Caki2 (cell line): ENCODE measurements around the gene TTC29. TPM values are rescaled to one million over a fixed set of nuclear protein-coding genes. Genes with fewer than 3 reads are reported as not detected.
A peak's percentile ranks its signal among the peaks of the same experiment; 100 is the strongest.

Source experiments
- DNase-seq: peaks from one replicate; pipeline ENCODE4 v3.0.0-alpha.2; 2015; ENCODE audit warnings: low read depth
- in situ Hi-C: cut with HindIII; loops from 2 replicates; pipeline ENCODE4 v1.10.0; 2016; ENCODE audit warnings: low sequenced_read_pairs, low pct_unique_long_range_greater_than_20kb, mixed read lengths
- total RNA-seq: library from RNA; depleted of rRNA; stranded (reverse); fragments of >200 nt; shearing (Covaris generic); gene quantifications from 2 replicates; pipeline ENCODE4 v1.2.3, GENCODE V29; 2014; ENCODE audit warnings: low replicate concordance; rRNA removed

TTC29 gene, protein sequence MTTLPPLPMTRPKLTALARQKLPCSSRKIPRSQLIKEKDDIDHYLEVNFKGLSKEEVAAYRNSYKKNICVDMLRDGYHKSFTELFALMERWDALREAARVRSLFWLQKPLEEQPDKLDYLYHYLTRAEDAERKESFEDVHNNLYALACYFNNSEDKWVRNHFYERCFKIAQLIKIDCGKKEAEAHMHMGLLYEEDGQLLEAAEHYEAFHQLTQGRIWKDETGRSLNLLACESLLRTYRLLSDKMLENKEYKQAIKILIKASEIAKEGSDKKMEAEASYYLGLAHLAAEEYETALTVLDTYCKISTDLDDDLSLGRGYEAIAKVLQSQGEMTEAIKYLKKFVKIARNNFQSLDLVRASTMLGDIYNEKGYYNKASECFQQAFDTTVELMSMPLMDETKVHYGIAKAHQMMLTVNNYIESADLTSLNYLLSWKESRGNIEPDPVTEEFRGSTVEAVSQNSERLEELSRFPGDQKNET
- not detected in 2 replicates for total RNA-seq

- peak; percentile 82 for DNase-seq
Observed at GRCh38 chr4:146945556-146946374, at the start of gene TTC29. Gene TTC29, minus strand, starts transcription at chr4:146945864. Its CDS starts 5,969 bp downstream, at chr4:146939895.

GRCh38 chr4:146981651-146982050, 36.0 kb upstream of the TTC29 start:
- in situ Hi-C loops, result no loop called here
- no peak for DNase-seq

More at GRCh38 chr4:146945556-146946374, at the start of gene TTC29:
- in situ Hi-C loops, result no loop called here

- in situ Hi-C loops, result no loop called here
Observed at GRCh38 chr4:146978641-146979040, 33.0 kb upstream of the TTC29 start.

DNA sequence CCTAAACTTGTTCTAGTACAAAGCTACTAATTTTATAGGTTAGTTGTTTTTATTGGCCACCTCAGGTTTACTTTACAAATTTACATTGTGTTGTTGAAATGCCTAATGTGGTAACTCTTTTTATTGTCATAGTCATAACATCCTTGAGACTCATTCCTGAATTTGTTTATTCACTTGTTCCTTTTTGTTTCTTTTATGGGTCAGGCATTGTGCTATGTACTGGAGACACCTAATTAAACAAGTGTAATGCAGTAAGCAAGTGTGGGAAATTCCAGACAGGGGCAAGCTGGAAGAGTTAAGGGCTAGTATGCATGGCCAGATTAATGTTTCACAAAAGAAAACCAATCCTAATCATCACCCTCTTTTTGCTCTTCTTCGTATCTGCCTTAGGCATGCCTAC, 30.5 kb upstream of the TTC29 start:
- in situ Hi-C loops, result no loop called here
- DNase-seq, result peak; percentile 11

More at GRCh38 chr4:146978641-146979040, 33.0 kb upstream of the TTC29 start:
- DNase-seq, result no peak

DNA sequence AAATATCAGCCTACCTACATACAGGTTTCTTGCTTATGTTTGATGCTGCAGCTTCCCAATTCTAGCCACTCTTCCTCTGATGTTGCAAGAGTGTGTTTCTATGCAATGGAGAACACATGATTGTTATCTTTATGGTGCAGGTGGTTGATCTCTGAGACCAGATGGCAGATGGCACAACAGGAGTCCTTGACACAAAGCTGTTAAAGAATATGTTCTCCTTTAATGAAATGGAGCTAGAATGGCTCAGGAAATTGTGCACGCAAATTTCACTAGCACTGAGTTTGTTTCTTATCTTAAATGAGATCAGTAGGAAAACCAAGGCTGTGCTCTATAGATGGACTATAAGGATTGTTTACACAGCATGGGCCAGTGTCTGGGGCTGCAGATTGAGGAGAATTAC, 29.9 kb upstream of the TTC29 start:
- DNase-seq, result no peak
- in situ Hi-C loops, result no loop called here

DNA sequence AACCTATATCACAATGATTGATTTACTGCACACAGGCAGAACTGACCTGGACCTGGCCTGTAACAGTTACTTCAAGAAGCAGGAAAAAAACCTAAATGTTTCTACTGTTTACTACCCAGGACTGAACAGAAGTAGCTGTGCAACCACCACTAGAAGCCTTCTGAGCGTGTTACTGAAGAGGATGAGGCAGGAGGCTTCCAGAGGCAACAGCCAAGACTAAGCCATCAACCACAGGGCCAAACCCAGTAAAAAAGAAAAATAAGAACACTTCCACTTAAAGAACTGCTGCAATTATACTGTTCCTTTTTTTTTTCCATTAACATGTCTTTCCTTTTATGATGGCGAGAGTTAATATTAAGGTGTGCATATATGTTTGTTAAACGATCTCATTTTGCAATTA, 29.4 kb upstream of the TTC29 start:
- DNase-seq, result no peak
- in situ Hi-C loops, result no loop called here

- no peak for DNase-seq
- in situ Hi-C loops, result no loop called here
Observed at GRCh38 chr4:146972036-146972435, 26.4 kb upstream of the TTC29 start.

DNA sequence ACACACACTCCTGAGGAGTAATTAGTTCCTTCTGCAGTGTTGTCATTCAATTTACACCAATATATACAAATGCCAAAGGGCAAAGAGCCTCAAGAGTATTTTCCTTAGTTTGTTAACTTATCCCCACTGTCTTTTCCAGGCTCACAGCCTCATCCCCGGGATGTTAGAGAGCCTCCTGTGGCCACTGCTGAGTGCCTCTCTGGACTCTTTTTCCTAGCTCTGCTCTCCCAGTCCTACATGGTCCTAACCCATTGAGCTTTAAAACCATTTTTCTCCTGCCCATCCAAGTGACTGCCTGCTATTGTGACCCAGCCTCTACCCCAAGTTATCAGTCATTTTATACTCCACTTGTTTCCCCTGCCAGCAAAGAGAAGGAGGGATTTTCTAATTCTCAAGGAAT, 23.5 kb upstream of the TTC29 start:
- in situ Hi-C loops, result no loop called here
- no peak for DNase-seq

DNA sequence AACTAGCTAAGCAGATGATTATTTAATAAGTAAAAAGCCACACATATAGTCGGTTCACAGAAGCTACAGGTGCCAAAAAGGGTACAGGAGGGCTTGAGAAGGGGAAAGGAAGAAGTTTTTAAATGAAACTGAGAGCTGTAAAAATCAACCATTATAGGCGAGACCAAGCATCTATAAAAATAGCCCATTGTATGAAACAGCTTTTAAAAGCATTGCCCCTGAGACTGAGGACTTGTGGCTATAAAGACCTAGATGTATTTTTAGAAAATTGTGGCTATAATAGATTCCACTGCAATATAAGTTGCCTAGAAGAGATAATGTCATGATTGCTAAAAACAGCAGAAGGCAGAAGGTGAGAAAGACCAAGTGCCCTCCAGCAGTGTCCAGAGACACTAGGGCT, 15.0 kb upstream of the TTC29 start:
- DNase-seq, result no peak
- in situ Hi-C loops, result no loop called here

GRCh38 chr4:146959692-146960091, 14.0 kb upstream of the TTC29 start:
- no peak for DNase-seq
- in situ Hi-C loops, result no loop called here

- DNase-seq, result peak; percentile 66
Observed at GRCh38 chr4:146957237-146957636, 11.6 kb upstream of the TTC29 start.

GRCh38 chr4:146952896-146953295, 7.2 kb upstream of the TTC29 start:
- in situ Hi-C loops, result no loop called here
- DNase-seq, result no peak

More at GRCh38 chr4:146957237-146957636, 11.6 kb upstream of the TTC29 start:
- in situ Hi-C loops, result no loop called here

DNA sequence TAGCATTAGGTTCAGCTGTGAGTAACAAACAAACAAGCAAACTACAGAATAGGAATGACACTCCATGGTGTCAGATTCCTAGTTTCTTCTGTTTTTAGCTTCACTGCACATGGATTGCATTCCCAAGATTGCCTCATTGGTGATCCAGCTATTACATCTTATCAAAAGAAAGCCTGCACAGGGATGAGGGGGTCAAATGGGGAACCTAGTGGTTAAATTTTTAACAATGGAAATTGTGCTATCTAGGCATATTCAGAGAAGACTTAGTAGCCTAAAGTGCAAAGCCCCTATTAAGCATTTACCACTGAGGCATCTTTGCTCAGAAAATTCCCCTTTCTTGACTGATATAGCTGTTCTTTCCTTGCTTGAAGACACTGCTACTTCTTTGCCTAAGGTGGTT, 3.9 kb upstream of the TTC29 start:
- DNase-seq, result no peak
- in situ Hi-C loops, result no loop called here

DNA sequence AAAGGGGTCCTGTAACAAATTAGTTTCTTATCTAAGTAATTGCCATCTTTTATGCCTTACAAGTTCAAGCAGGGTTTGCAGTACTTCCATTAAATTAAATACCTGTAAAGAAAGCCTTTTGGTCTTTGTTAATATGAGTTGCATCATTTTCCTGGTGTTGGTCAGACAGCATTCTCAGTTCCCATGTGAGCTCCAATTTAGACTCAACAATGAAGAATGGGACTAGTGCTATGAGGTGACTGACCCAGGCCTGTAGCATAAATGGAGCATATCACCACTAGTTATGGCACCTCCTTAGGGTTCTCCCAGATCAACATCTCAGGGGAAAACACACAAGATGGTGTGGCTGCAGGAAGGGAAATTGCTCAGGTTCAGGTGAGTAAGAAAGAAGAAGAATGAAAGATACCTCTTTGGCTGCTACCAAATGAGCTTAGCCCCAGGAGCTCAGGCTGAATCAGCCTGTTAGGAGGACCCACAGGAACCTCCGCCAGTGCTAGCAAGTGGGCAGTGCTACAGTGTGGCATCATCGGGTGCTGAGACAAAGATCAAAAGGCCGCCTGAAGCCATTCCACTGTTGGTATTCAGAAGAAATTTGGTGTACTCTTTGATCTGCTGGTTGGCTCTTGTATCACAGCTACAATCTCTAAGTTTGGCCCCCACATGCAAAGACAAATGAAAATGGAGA, 1.8 kb downstream of the TTC29 start:
- no peak for DNase-seq
- in situ Hi-C loops, result no loop called here

DNA sequence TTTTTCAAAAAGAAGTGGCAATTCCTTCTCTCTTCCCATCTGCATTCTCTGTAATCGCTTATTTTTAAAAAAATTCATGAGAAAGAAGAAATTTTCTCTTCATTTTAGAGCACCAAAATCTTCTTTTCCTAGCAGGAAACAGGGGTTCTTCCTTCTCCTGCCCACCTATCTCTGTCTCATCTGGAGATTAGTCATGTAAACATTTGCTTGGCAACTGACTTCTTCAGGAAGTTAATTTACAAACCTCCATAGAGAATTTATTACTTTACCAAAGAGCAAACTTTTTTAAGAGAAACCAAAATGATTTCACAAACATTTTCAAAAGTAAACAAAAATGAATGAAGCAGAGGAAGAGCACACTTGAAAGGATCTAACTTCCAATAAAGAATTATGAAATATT, 13.5 kb downstream of the TTC29 start:
- DNase-seq, result no peak
- in situ Hi-C loops, result no loop called here

GRCh38 chr4:146930673-146931072, 15.0 kb downstream of the TTC29 start:
- in situ Hi-C loops, result no loop called here

DNA sequence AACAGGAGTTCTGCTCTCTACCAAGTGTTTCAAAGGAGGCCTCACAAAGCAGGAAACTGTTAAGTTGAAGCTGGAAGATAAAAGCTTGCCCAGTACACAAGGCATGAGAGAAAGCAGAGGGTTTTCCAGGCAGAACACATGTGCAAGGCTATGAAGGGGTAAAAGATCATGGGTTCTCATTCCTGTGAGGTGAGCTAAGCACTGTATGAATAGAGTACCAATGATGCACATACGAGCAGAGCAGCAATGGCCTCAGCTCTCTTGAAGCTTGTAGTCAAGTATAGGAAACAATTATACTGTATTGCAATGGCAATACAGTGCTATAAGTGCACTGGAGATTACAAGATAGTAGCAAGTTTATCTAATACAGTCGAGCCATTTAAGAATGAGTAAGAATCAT, 18.0 kb downstream of the TTC29 start:
- no peak for DNase-seq

More at GRCh38 chr4:146930673-146931072, 15.0 kb downstream of the TTC29 start:
- DNase-seq, result no peak

GRCh38 chr4:146916479-146917076, 29.1 kb downstream of the TTC29 start:
- in situ Hi-C loops, result no loop called here
- DNase-seq, result peak; percentile 10

More for the DNA sequence above, 18.0 kb downstream of the TTC29 start:
- in situ Hi-C loops, result no loop called here
